ENCODE measurements around the gene GBE1.

DNA sequence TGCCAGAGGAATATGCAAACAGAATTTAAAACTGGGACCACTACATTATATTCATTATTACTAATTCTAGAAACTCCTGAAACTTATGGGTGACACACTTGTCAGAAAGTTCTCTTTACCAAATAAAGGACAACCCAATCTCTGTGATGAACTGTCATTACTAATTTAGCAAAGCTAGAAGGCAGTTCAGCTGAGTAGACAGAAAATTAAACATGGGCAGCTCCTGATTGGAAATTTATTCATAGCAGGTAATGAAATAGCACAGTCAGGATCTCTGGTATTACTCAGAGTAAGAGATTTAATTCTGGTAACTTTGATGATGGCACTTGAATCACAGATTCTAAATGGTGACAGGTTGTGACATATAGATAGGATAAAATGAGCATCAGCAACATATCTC, 123.0 kb downstream of the GBE1 start:
- TF ChIP-seq, protein P1, sequence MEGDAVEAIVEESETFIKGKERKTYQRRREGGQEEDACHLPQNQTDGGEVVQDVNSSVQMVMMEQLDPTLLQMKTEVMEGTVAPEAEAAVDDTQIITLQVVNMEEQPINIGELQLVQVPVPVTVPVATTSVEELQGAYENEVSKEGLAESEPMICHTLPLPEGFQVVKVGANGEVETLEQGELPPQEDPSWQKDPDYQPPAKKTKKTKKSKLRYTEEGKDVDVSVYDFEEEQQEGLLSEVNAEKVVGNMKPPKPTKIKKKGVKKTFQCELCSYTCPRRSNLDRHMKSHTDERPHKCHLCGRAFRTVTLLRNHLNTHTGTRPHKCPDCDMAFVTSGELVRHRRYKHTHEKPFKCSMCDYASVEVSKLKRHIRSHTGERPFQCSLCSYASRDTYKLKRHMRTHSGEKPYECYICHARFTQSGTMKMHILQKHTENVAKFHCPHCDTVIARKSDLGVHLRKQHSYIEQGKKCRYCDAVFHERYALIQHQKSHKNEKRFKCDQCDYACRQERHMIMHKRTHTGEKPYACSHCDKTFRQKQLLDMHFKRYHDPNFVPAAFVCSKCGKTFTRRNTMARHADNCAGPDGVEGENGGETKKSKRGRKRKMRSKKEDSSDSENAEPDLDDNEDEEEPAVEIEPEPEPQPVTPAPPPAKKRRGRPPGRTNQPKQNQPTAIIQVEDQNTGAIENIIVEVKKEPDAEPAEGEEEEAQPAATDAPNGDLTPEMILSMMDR (IDR thresholded peaks at IDR 0.05; ENCODE audit: insufficient read depth, low read length, poor library complexity, severe bottlenecking) = no peak
- no peak for TF ChIP-seq EZH2phosphoT487 (conservative IDR thresholded peaks at IDR 0.05; ENCODE audit: low read length)

Measured in SU-DHL-6 (cell line).